Uterus (tissue), 4 donors: ENCODE measurements around the gene DST. TPM values are rescaled to one million over a fixed set of nuclear protein-coding genes. Genes with fewer than 3 reads are reported as not detected.

Source experiments
- DNase-seq, 2 donors: peaks; one replicate each; pipeline ENCODE4 v3.0.0-alpha.2; 2019 to 2020
- H3K27ac ChIP-seq, 2 donors: fragments of 200-600 bp; sonication (generic); 1 replicate in 1 of 2; 2 replicates in 1 of 2; pipeline ENCODE4 v1.5.1; 2016 to 2018
- H3K27me3 ChIP-seq, 2 donors: fragments of 200-600 bp; sonication (generic); one replicate each; pipeline ENCODE4 v1.5.1; 2018 to 2019; ENCODE audit warnings: control low read depth in 1 of 2
- H3K36me3 ChIP-seq, 2 donors: fragments of 200-600 bp; sonication (generic); one replicate each; pipeline ENCODE4 v1.5.1; 2019; ENCODE audit warnings: control low read depth in 1 of 2
- H3K4me1 ChIP-seq, 2 donors: fragments of 200-600 bp; sonication (generic); one replicate each; pipeline ENCODE4 v1.5.1; 2018 to 2019; ENCODE audit warnings: control low read depth in 1 of 2
- H3K4me3 ChIP-seq, 2 donors: fragments of 200-600 bp; sonication (generic); 1 replicate in 1 of 2; 2 replicates in 1 of 2; pipeline ENCODE4 v1.5.1; 2018 to 2019; ENCODE audit warnings: mild to moderate bottlenecking in 1 of 2
- H3K9me3 ChIP-seq, 2 donors: fragments of 200-600 bp; sonication (generic); one replicate each; pipeline ENCODE4 v1.5.1; 2019; ENCODE audit warnings: control low read depth in 1 of 2
- CTCF ChIP-seq, 4 experiments: fragments of 200-600 bp in 2 of 4; fragments of 450-650 bp in 2 of 4; sonication (generic) in 2 of 4; IDR thresholded peaks; one replicate each; pipeline ENCODE4 v1.5.1; 2016 to 2019; ENCODE audit warnings: antibody characterized with exemption in 4 of 4, mild to moderate bottlenecking in 2 of 4, moderate library complexity in 1 of 4
- POLR2A ChIP-seq, 2 donors: fragments of 450-650 bp; IDR thresholded peaks; one replicate each; pipeline ENCODE4 v1.6.1; 2016; ENCODE audit warnings: antibody characterized with exemption in 2 of 2, mild to moderate bottlenecking in 1 of 2, moderate library complexity in 1 of 2
- intact Hi-C: fragments of 100-400 bp; cut with DNase I; formaldehyde crosslinking; loops from one replicate; pipeline ENCODE4 v1.15.1; 2023; ENCODE audit warnings: low total_unique reads
- total RNA-seq, 4 donors: library from RNA; depleted of rRNA in 3 of 4; stranded (reverse); fragments of >200 nt in 3 of 4; gene quantifications; one replicate each; pipeline versions ENCODE4 v1.1.0 to v1.2.4, GENCODE V29; 2014 to 2023
- donor health status: DM: yes; HTN: yes; CAD: no.

The DST gene
- total RNA-seq, 4 donors from 2014 or later: 307 to 809 (median 516) TPM

GRCh38 chr6:56550301-56550700 lies 92.4 kb downstream of the DST start:
- no peaks in the 10 kb centered on the region for H3K27me3 ChIP-seq
- peak overlapping the region; percentile 72 to 77 for H3K27ac ChIP-seq
- no peak for TF ChIP-seq CTCF (IDR thresholded peaks at IDR 0.05)
- TF ChIP-seq POLR2A (IDR thresholded peaks at IDR 0.05): no peak
- peaks cover 0 to 12% of the 10 kb centered on the region in 2 donors for H3K4me1 ChIP-seq
- peak overlapping the region in 1 of 2 donors; percentile 18 for H3K4me3 ChIP-seq
- no peak for DNase-seq
- H3K9me3 ChIP-seq: no peaks in the 10 kb centered on the region
- no peaks in the 10 kb centered on the region for H3K36me3 ChIP-seq
- intact Hi-C loops: no loop called here

DNA sequence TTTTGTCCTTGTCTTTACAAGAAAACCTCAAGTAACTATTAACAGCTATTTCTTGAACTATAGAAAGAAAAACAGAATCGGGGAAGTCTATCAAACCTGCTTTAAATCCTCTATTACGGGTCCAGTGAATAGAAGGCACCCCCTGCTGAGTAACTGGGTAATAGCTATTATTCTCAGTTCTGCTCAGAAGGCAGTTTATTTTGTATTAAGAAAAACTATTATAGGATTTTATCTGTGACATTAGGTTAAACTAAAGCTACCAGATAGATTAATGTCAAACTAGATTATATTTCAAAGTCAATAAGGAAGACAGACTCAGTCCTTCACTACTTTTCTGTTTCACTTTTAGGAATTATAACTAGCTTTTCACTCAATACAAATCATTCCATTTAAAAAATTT lies 93.7 kb downstream of the DST start:
- TF ChIP-seq POLR2A (IDR thresholded peaks at IDR 0.05) (no peak), CTCF (IDR thresholded peaks at IDR 0.05) (peak; percentile 62 to 74 (median 67))
- DNase-seq: no peak
- Histone ChIP-seq H3K27me3 (no peaks in the 10 kb centered on the region), H3K36me3 (no peaks in the 10 kb centered on the region), H3K4me1 (peaks cover 0 to 12% of the 10 kb centered on the region in 2 donors), H3K4me3 (no peak overlapping the region), H3K9me3 (no peaks in the 10 kb centered on the region), H3K27ac (peak overlapping the region; percentile 72 to 77)
- intact Hi-C loops: loop anchor here (10.0 kb wide), 1 partner anchor 174 kb away; no protein-coding TSS in a partner anchor

DNA sequence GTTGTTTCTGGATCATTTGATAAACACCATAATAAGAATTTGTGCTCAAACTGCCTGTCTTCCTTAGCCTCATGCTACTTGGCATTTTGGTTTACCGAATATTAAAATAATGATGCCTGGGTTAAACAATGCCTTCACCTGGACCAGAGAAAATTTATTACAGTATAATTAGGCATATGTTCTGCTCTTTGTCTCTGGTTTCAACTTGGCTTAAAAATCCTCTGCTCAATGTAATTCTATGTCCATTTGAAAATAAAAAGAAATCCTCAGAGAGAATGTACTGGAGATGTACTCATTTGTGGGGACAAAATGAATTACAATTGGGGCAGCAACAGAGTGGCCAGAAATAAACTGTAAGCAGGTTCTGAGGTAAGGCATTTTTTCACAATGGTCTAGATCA lies 95.0 kb downstream of the DST start:
- Histone ChIP-seq H3K27me3 (no peaks in the 10 kb centered on the region), H3K27ac (peak overlapping the region; percentile 72 to 77)

GRCh38 chr6:56542364-56543331 lies 100.0 kb downstream of the DST start:
- Histone ChIP-seq H3K27me3 (no peaks in the 10 kb centered on the region), H3K36me3 (no peaks in the 10 kb centered on the region), H3K4me3 (peak overlapping the region; percentile 71), H3K27ac (peak overlapping the region; percentile 99 to 100), H3K4me1 (no peaks in the 10 kb centered on the region), H3K9me3 (no peaks in the 10 kb centered on the region)
- peak; percentile 95 to 98 for DNase-seq
- TF ChIP-seq CTCF (IDR thresholded peaks at IDR 0.05) (peak; percentile 42 to 66 (median 52)), POLR2A (IDR thresholded peaks at IDR 0.05) (peak; percentile 96 to 99)
- intact Hi-C loops: loop anchor here (10.0 kb wide), 1 partner anchor 168 kb away; no protein-coding TSS in a partner anchor

More for the DNA sequence above, 95.0 kb downstream of the DST start:
- intact Hi-C loops: loop anchor here (10.0 kb wide), 1 partner anchor 173 kb away; no protein-coding TSS in a partner anchor
- DNase-seq: no peak
- no peak overlapping the region for H3K4me3 ChIP-seq
- peaks cover 0 to 6% of the 10 kb centered on the region in 2 donors for H3K4me1 ChIP-seq
- no peaks in the 10 kb centered on the region for H3K36me3 ChIP-seq
- H3K9me3 ChIP-seq: no peaks in the 10 kb centered on the region
- no peak for TF ChIP-seq CTCF (IDR thresholded peaks at IDR 0.05)
- TF ChIP-seq POLR2A (IDR thresholded peaks at IDR 0.05): no peak
